Large intestine (tissue), 3 donors: ENCODE results near the gene RPTOR. TPM values are rescaled to one million over a fixed set of nuclear protein-coding genes. Genes with fewer than 3 reads are reported as not detected.

Experiments used
- DNase-seq, 2 donors: peaks; one replicate each; pipeline versions ENCODE4 v3.0.0 to v3.0.0-alpha.2; 2013
- H3K27ac ChIP-seq: one replicate; pipeline ENCODE4 v1.5.1; 2013; ENCODE audit warnings: low read length
- H3K27me3 ChIP-seq: 2 replicates; pipeline ENCODE4 v1.6.1; 2013; ENCODE audit warnings: low read length; ENCODE audit not compliant: control insufficient read depth, insufficient read depth
- H3K36me3 ChIP-seq: 2 replicates; pipeline ENCODE4 v1.6.1; 2013; ENCODE audit warnings: low read length; ENCODE audit not compliant: control insufficient read depth, insufficient read depth
- H3K4me1 ChIP-seq: one replicate; pipeline ENCODE4 v1.6.1; 2013; ENCODE audit warnings: low read length; ENCODE audit not compliant: control insufficient read depth, insufficient read depth
- H3K4me3 ChIP-seq: one replicate; pipeline ENCODE4 v1.5.1; 2013; ENCODE audit warnings: low read length
- H3K9me3 ChIP-seq: one replicate; pipeline ENCODE4 v1.6.1; 2013; ENCODE audit warnings: mild to moderate bottlenecking, low read depth, low read length, moderate library complexity; ENCODE audit not compliant: control insufficient read depth
- WGBS: methylation state at CpG from one replicate; pipeline ENCODE4 v1.1.5; 2013; ENCODE audit warnings: low lambda C conversion rate; ENCODE audit not compliant: insufficient coverage; 5-methylcytosine and 5-hydroxymethylcytosine counted together
- polyA plus RNA-seq: library from polyadenylated mRNA; unstranded; fragments of 120-200 nt; gene quantifications from one replicate; pipeline ENCODE4 v1.2.1, GENCODE V29; 2013

The RPTOR gene
- polyA plus RNA-seq, 1 donor = 16.8 TPM

DNA sequence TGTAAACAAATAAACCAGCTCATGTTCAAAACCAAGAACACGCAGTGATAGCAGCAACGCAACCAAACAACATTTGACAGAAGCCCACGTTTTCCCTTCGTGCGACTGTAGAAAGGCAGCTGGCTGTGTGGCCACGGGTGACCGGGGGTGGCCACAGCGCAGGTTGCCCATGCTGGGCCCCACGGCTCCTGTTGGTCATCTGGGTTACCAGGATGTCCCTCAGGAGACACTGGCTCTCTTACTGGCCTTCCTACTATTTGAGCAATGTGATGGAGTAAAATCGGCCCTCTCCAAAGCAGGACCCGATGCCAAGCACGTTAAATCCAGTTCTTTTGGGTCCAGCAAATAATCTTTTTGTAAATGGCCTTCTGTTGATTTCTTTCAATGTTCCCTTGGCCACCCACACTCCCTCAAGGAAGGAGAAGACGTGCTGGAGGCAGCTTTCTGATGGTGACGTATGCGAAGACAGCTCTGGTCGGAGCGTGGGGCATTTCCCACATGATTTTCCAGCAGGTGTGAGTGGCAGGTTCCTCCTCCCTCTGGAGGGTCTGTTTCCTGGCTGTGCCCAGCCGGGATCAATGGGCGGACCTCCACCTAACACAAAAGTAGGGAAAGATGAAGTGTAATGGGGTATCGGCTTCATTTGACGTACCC, 303.9 kb downstream of the RPTOR start:
- peak overlapping the region; percentile 93 for H3K27ac ChIP-seq
- H3K9me3 ChIP-seq = peaks cover 14% of the 10 kb centered on the region
- H3K27me3 ChIP-seq = no peaks in the 10 kb centered on the region
- no CpG with 5 or more reads among the region's 21 CpGs for WGBS
- DNase-seq = no peak
- no peak overlapping the region for H3K4me3 ChIP-seq
- peaks cover 10% of the 10 kb centered on the region for H3K36me3 ChIP-seq
- peaks cover 48% of the 10 kb centered on the region for H3K4me1 ChIP-seq

DNA sequence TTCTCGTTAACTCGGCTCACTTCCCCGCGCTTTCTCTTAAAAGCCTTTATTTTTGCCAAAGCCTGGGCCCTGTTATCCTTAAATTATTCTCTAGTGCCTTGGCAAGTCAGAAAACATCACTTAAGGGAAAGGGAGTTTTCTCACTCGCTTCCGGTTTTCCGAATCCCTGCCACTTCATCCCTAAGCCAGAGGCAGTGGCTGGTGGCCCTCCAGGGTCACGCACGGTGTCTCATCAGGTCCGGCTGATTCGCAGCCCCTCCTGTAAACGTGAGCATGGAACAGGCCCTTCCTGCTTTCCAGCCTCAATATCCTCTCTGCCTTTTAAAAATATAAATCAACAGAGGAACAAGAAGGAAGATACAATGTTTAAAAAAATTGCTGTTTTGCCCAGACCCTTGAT, 304.5 kb downstream of the RPTOR start:
- H3K27me3 ChIP-seq = no peaks in the 10 kb centered on the region
- no peak for DNase-seq
- H3K27ac ChIP-seq = no peak overlapping the region
- H3K4me1 ChIP-seq = peaks cover 42% of the 10 kb centered on the region
- H3K4me3 ChIP-seq = no peak overlapping the region
- peaks cover 14% of the 10 kb centered on the region for H3K9me3 ChIP-seq
- peaks cover 10% of the 10 kb centered on the region for H3K36me3 ChIP-seq
- WGBS = 100% methylated on average over 1 of the region's 12 CpGs

DNA sequence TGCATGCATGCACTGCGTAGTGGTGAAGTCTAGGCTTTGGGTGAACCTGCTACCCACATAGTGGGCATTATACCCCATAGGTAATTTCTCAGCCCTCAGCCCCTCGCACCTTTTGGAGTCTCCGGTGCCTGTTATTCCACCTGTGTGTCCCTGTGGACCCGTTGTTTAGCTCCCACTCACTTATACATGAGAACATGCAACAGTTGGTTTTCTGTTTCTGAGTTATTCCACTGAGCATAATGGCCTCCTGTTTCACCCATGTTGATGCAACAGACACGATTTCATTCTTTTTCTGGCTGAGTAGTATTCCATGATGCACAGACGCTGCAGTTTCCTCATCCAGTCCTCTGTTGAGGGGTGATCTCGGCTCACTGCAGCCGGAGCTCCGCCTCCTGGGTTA, 305.5 kb downstream of the RPTOR start:
- Histone ChIP-seq H3K36me3 (peaks cover 10% of the 10 kb centered on the region), H3K4me1 (peaks cover 33% of the 10 kb centered on the region), H3K27me3 (no peaks in the 10 kb centered on the region), H3K4me3 (no peak overlapping the region), H3K27ac (no peak overlapping the region), H3K9me3 (peaks cover 9% of the 10 kb centered on the region)
- WGBS = no CpG with 5 or more reads among the region's 9 CpGs
- no peak for DNase-seq

DNA sequence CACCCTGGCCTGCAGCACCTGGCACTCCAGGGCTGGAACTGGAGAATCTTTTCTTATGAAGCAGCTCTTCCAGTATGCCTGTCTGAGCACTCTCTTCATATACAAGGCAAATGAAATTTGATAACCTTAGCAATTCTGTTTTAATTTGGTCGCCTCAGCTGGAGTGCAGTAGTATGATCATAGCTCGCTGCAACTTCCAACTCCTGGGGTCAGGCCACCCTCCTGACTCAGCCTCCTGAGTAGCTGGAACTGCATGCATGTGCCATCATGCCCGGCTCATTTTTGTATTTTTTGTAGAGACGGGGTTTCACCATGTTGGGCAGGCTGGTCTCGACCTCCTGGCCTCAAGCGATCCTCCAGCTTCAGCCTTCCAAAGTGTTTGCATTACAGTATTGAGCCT, 306.2 kb downstream of the RPTOR start:
- no CpG with 5 or more reads among the region's 6 CpGs for WGBS
- H3K27me3 ChIP-seq = no peaks in the 10 kb centered on the region
- no peak for DNase-seq
- peaks cover 9% of the 10 kb centered on the region for H3K9me3 ChIP-seq
- no peak overlapping the region for H3K27ac ChIP-seq
- no peak overlapping the region for H3K4me3 ChIP-seq
- H3K36me3 ChIP-seq = peaks cover 17% of the 10 kb centered on the region
- H3K4me1 ChIP-seq = peaks cover 27% of the 10 kb centered on the region

DNA sequence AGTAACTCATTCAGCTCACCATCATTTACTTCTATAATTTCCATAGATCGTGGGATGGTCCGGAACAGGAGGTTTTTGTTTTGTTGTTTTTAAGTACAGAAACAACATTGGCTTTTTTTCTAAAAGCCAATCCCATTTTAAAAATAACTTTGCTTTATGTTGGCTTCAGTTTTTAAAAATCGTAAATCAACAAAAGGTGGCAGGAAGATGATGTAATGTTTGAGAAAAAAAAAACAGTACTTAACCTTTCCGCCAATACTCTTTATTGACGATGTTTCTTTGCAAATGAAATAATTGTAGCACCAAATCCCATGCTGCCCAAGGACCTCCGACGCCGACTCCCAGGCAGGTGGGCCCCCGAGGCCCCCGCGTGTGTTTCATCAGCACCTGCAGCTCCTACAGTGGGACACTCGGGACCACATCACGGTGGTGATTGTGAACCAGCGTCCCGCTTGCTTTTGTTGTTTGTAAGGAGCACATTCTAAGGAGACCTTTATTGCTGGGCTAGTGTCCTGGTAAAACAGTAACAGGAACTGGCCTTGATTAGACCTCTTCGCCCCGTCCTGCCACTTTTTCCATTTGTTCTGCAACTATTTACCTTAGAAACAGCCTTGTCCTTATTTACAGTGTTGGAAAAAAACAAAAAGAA, 306.8 kb downstream of the RPTOR start:
- Histone ChIP-seq H3K4me1 (peaks cover 21% of the 10 kb centered on the region), H3K27ac (no peak overlapping the region), H3K27me3 (no peaks in the 10 kb centered on the region), H3K4me3 (no peak overlapping the region), H3K9me3 (peaks cover 4% of the 10 kb centered on the region), H3K36me3 (peaks cover 20% of the 10 kb centered on the region)
- 73% methylated on average over 5 of the region's 17 CpGs for WGBS
- no peak for DNase-seq

DNA sequence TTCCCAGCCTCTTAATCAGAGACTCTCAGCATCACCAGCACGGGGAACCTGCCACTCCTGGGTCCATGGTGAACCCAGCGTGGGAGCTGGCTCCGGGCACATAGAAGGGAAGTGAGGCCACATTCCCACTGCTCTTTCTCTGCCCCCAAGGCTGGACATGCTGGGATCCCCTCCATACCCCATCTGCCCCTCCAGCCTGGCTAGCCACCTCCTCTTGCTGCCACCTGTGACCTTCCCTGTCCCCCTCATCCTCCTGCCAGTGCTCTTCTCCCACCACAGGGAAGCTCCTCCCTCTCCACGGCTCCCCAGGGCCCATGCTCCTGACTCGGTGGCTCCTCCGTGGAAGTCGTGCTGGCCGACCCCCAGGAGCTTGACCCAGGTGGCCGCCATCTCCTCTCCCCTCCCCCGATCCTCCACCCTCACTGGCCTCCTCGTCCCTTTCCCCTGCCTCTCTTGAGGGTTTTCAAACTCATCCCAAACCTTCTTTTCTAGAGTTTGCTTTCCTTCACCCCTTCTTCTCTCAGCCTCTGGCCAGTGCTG, 307.9 kb downstream of the RPTOR start:
- Histone ChIP-seq H3K4me1 (peaks cover 11% of the 10 kb centered on the region), H3K4me3 (no peak overlapping the region), H3K9me3 (no peaks in the 10 kb centered on the region), H3K27ac (no peak overlapping the region), H3K27me3 (no peaks in the 10 kb centered on the region), H3K36me3 (peaks cover 16% of the 10 kb centered on the region)
- no CpG with 5 or more reads among the region's 11 CpGs for WGBS
- no peak for DNase-seq

DNA sequence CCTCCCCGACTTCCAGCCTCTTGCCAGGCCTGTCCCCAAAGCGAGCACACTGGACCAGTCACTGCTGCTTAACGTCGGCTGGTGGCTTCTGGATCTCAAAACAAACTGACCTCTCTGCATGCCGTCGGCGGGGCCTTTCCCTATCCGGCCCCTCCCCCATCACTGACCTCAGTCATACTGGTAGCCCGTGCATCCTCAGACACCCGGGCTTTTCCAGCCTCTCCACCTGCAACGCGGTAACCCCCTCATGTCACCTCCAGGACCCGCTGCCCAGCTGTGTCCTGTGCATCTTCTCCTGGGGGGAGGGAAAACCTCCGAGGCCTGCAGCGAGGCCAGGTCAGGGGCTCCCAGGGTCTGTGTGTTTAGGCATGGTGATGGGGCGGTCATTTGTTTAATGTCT, 308.4 kb downstream of the RPTOR start:
- Histone ChIP-seq H3K27ac (no peak overlapping the region), H3K9me3 (no peaks in the 10 kb centered on the region), H3K4me3 (no peak overlapping the region), H3K27me3 (no peaks in the 10 kb centered on the region), H3K4me1 (peaks cover 5% of the 10 kb centered on the region), H3K36me3 (peaks cover 21% of the 10 kb centered on the region)
- no peak for DNase-seq
- WGBS = no CpG with 5 or more reads among the region's 16 CpGs

DNA sequence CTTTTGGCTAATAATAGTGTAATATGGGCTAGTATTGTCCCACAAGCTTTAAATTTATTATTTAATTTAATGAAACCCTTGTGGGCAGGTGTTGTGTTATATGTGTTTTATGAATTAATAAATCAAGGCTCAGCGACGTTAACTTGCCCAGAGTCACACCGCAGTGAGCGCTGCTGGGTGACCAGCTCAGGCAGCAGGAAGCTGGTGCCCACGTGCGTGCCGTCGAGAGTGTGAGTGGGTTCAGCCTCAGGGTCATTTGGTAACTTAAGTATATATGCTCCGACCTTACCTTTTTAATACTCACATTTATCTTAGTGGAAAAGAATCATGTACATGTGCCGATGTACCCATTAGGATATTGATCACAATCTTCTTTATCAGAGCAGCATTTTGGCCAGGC, 309.6 kb downstream of the RPTOR start:
- H3K4me1 ChIP-seq = no peaks in the 10 kb centered on the region
- no CpG with 5 or more reads among the region's 10 CpGs for WGBS
- H3K27ac ChIP-seq = no peak overlapping the region
- no peak for DNase-seq
- no peak overlapping the region for H3K4me3 ChIP-seq
- H3K9me3 ChIP-seq = no peaks in the 10 kb centered on the region
- H3K36me3 ChIP-seq = peaks cover 24% of the 10 kb centered on the region
- H3K27me3 ChIP-seq = no peaks in the 10 kb centered on the region

DNA sequence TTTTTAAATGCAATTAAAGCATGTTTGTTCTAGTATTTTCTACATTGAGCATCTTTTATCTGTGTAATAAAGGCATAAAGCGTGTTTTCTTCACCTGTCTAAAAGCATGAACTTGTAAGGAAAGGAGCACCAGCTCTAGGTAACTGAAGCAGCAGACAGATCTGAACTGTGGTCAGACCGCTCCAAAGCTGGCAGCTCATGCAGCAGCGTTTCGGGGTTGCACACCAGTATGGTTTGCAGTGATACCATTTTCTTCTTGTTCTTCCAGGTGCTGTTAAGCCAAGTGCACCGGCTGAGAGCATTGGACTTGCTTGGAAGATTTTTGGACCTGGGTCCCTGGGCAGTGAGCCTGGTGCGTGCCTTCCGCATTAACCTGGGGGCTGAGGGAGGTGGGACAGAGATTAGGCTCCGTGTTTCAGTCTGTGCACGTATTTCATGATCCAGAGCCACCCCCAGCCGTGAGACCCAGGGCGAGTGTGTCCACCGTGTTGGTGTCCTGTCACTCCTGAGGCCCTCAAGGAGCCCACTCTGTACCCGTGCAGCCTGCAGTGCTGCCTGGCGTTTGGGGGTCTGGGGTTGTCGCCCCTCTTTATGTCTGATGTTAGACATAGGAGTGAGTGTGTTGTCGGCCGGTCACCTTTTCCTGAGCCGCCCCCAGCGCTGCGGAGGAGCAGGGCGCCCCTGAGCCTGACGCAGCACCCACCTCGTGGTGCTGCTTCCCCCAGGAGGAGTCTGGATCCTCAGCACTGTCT, 310.7 kb downstream of the RPTOR start:
- no peak overlapping the region for H3K27ac ChIP-seq
- WGBS = no CpG with 5 or more reads among the region's 23 CpGs
- no peaks in the 10 kb centered on the region for H3K4me1 ChIP-seq
- H3K36me3 ChIP-seq = peaks cover 27% of the 10 kb centered on the region
- no peaks in the 10 kb centered on the region for H3K9me3 ChIP-seq
- DNase-seq = no peak
- H3K4me3 ChIP-seq = no peak overlapping the region
- no peaks in the 10 kb centered on the region for H3K27me3 ChIP-seq

DNA sequence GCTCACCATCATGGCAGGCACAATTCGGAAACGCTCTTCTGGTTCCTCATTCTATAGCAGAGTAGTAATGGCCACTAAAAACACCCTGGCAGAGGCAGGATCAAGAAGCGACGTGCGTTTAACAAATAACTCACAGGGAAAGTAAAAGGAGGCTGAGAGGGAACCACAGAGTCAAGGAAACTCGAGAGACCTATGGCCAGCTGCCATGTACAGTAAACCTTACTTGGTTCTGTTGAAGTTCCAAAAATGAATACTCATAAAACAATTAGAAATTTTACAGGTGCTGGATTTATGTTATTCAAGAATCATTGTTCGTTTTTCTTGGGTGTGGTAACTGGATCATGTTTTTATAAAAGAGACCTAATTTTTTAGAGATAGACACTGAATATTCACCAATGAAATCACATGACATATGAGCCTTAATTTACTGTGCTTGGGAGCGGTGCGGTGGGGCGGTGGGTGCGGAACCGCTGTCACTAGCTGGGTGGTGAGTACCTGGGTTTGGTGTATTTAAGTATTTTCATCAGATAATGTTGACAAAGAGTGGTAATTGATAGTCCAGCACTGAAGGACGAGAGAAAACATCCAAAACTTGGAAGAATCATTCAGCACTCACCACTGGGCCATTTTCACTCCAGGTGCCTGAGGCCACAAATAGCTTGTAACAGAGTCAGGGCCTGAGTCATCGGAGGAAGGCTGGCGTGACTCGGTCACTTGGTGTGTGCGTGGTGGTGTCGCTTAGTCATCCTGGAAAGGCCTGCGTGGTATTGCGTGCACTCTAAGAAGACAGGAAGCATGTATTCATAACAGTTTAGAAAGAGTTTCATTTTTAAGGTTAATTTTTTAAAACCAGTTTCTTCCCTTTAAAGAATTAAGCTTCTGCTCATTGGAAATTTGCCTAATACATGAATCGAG, 311.6 kb downstream of the RPTOR start:
- Histone ChIP-seq H3K4me3 (no peak overlapping the region), H3K4me1 (no peaks in the 10 kb centered on the region), H3K27me3 (no peaks in the 10 kb centered on the region), H3K27ac (no peak overlapping the region), H3K9me3 (no peaks in the 10 kb centered on the region), H3K36me3 (peaks cover 28% of the 10 kb centered on the region)
- WGBS = 98% methylated on average over 7 of the region's 21 CpGs
- no peak for DNase-seq
